Activated CD8-positive, alpha-beta memory T cell treated with anti-CD3 and anti-CD28 coated beads, Interleukin-2, amount 50 U/mL, for 1 hour (primary cell): Measurements from ENCODE around the gene KIAA1755.
"Not testable (repeated sequence)": the region's sequence is repeated elsewhere in the genome, so short reads cannot be mapped to it uniquely, and the experiment has no call there.

Experiments
- DNase-seq: peaks from one replicate; pipeline ENCODE4 v3.0.0-alpha.2; 2020; ENCODE audit errors: extremely low read depth

KIAA1755 gene

DNA sequence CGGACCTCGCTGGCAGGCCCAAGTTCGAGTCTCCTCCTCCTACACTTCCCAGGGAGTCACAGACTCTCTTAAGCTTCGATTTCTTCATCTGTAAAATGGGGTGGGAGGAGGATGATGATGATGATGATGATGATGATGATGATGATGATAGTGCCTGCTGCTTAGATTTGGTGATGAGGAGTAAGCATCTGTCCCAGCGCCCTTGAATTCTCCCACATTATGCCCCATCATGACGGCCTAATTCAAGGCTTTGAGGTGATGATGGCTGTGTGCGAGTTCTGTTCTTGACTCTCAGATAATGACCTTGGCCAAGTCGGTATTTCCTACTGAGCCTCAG lies 487 bp upstream of the KIAA1755 start:
- no peak for DNase-seq

DNA sequence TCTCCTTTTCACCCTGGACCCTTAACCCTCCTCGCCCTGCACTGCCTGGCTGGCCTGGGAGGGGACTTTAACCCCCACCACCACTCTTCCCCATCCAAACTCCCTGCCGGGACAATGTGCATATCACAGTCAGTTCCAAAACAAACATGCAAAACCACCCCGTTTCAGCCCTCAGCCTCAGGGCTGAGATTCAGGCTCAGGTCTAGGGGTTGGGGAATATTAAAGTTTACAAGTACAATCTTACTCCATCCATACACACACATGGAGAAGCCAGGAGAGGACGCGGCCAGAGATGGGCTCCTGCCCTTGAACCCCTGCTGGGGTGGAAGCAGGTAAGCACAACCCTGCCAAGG lies 534 bp downstream of the KIAA1755 start:
- no peak for DNase-seq

DNA sequence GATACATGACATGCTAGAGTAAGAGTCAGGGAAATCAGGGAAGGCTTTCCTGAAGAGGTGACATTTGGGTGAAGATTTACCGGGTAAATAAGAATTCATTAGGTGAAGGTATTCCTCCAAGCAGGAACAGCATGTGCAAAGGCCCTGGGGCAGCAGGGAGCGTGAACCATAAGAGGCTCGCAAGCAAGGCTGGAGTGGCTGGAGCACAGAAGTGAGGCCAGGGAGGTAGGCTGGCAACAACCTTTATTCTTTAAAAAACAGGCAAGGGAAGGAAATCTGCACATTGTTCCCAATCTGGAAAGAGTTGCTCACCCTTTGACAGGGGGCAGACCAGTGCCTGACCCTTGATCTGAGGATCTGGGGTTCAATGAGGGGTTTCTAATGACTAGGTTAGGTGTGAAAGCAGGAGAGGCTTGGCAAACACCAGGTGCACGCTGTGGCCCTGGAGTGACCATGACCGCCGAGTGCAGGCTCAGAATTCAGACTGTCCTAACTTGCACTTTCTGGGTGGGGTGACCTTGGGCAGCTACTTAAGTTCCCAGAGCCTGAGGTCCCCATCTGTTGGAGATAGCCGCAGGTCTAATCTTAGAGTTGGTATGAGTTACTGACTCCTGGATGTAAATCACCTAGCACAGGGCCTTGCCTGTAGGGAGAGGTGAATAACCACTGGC lies 1.9 kb downstream of the KIAA1755 start:
- no peak for DNase-seq

DNA sequence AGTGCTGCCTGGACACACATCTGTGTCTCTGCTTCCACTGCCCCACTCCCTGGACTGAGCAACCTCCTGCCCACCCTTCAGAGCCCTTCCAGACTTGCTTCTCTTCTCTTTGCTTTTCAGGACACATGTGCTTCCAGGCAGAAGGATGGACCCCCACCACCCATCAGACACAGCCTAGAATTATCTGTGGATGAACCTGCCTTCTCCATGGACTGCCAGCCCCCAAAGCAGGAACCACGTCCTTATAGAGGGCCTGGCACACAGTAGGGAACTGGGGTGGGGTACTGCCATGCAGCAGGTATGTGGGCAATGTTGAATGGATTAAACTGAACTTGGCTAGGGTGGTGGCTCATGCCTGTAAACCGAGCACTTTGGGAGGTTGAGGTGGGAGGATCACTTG lies 3.6 kb downstream of the KIAA1755 start:
- DNase-seq = no peak

DNA sequence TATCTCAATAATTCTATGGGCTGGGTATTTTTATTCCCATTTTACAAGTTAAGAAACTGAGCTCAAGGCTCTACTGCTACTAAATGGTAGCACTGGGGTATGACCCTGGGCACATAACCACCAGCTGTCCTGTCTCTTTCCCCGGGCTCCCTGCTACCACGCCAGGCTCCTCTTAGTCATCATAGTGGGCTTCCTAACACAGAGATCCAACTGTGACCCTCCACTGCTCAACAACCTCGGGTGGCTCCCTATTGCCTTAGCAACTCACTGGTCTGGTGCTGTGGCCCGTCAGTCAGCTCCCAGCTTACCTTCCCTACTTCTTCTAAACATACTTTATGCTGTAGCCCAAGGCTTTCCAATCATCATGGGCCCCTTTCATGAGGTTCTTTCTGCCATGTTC lies 4.5 kb downstream of the KIAA1755 start:
- no peak for DNase-seq

DNA sequence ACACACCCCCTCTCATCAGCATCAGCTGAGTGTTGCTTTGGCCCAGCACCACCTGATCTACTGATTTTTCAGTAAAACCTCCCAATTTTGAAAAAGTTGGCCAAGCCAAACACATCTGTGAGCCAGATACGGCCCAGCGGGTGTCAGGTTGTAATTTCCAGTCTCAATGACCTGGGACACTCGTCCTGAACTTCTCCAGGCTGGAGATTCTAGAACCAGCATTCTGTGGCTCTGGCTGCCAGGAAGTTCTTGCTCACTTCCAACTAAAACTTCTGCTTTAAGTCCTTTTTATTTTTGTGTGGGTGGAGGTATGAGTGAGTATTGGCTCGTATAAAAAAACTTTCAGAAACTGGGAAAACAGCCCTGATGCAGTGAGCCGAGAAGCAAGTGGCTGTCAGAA lies 5.1 kb downstream of the KIAA1755 start:
- no peak for DNase-seq

DNA sequence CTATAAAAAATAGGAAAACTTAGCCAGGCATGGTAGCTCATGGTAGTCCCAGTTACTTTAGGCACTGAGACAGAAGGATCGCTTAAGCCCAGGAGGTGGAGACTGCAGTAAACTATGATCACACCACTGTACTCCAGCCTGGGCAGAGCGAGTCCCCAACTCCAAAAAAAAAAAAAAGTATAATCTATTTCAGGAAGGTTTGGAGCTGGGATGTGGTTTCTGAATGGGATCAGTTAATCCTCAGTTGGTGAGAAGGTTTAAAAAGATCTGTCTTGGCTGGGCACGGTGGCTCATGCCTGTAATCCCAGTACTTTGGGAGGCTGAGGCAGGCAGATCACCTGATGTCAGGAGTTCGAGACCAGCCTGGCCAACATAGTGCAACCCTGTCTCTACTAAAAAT lies 5.9 kb downstream of the KIAA1755 start:
- not testable (repeated sequence) for DNase-seq

DNA sequence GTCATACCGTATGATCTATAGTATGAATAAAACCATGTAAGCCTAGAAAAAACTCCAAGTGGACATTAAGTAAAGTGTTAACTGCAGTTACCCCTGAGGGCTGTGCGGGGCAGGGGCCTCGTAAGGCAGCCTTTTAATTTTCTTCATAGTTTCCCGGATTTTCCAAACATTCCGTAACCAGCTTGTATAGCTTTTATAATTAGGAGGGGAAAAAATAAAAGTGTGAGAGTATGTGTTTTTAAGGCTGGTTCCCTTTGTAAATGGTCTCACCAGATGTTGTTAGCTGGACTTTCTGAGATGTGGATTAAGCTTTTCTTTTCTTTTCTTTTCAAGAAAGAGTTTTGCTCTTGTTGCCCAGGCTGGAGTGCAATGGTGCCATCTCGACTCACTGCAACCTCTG lies 7.0 kb downstream of the KIAA1755 start:
- DNase-seq = no peak

DNA sequence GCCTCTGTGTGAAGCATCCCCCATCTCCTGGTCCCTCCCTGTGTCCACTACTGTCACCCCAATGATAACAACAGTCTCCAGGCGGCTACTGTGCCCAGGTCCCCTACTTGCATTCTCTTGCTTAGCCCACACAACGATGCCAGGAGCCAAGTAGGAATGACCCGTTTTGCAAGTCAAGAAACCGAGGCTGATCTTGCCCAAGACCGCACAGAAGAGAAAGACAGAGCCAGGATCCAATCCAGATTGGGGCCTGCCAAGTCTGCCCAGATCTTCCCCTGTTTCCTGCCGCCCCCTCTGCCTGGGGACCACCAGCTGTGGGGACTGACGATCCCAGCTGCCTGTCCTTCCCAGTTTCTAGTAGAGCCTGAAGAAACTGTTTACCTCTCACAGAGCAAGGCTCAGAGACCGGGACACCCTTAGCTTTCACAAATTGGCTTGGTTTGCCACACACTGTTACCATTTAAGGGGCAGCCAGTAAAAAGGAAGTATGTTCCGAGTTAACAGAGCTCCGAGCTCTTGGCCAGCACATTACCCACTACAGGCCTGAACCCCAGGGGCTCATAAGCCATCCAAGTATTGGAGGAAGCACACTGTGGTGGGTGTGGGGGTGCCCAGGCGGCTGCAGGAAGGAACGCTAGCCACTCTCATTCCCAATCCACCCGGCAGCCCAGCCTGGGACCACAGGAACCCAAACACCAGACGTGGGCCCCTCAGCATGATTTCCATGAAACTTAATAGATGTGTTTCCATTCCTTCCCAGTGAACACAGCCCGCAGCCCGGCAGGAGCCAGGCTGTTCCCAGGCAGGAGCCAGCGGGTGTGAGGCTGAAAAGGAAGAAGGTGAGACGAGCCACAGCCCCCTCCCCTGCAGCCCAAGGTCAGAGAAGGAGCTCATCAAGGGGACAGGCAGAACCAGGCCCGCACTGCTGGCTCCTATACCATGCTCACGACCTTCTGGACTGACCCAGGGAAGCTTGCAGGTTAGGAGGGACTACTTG lies 7.9 kb downstream of the KIAA1755 start:
- DNase-seq = no peak

DNA sequence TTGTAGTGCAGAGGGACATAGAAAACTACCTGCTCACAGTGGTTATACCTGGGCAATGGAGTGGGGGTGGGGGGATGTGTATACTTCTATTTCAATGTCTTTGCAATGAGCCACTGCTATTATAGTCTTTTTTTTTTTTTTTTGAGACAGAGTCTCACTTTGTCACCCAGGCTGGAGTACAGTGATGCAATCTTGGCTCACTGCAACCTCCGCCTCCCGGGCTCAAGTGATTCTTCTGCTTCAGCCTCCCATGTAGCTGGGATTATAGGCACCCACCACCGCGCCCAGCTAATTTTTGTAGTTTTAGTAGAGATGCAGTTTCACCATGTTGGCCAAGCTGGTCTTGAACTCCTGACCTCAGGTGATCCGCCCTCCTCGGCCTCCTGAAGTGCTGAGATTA lies 9.1 kb downstream of the KIAA1755 start:
- DNase-seq = not testable (repeated sequence)

DNA sequence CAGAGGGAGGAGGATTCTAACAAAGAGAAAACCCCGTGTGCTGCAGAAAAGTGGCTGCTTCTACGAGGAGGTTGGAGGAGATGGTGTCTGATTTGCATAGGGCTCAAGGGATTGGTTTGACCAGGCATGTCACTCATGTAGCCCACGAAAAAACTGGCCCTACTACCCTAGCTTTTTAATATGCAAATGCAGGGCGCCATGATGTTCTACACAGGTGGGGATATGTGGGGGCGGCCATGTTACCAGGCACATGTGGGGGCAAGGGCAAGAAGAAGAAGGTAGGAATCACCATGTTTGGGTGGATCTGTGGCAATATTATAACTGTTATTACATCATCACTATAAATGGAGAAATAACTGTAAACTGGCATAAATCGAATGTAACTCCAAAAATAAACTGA lies 9.9 kb downstream of the KIAA1755 start:
- DNase-seq = no peak

DNA sequence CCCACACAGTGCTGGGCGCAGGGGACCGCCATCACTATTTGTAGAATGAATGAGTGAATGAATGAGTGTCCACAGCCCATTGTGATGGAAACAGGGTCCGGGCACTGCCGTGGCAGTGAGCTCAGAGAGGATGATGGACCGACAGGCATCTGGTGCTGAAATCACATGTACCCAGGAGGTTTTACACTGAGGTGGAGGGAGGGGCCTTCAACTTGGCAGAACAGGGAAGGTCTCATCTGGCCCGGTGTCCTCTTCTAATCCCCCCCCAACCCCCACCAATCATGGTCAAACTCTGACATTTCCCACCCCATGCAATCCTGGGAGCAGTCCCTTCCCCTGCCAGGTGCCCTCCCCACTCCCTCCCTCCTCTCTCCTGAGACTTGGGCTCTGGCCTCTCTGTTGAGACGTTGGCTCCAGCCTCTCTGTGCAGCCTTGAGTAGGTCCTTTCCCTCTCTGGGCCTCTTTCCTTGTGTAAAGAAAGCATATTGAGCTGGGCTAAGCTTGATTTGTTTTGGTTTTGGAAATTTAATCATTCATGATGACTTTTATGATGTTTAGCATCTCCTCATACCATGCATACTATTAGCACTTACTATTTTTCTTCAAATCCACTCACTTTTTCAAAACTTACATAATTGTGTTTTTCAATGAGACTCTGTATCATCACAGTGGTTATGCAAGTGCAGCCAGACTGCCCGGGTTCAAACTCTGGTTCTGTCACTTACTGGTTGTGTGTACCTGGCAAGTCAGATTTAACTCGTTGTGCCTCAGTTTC lies 10.8 kb downstream of the KIAA1755 start:
- no peak for DNase-seq

DNA sequence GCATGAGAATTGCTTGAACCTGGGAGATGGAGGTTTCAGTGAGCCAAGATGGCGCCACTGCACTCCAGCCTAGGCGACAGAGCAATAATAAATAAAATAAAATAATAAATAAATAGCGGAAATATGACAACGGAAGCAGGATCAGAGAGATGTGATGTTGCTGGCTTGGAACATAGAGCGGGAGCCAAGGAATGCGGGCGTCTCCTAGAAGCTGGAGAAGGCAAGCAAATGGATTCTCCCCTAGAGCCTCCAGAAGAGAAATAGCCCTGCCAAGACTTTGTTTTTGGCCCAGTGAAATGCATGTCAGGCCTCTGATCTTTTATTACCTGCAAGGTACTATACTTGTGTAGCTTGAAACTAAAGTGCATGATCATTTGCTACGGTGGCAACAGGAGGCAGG lies 12.4 kb downstream of the KIAA1755 start:
- no peak for DNase-seq

DNA sequence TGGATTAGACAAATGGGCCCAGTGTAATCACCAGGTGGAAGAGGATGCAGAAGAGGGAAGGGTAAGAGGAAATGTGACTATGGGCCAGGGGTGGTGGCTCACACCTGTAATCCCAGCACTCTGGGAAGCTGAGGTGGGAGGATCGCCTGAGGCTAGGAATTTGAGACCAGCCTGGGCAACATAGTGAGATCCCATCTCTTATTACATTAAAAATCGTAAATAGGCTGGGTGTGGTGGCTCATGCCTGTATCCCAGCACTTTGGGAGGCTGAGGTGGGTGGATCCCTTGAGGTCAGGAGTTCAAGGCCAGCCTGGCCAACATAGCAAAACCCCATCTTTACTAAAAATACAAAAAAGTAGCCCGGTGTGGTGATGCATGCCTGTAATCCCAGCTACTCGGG lies 12.8 kb downstream of the KIAA1755 start:
- not testable (repeated sequence) for DNase-seq

DNA sequence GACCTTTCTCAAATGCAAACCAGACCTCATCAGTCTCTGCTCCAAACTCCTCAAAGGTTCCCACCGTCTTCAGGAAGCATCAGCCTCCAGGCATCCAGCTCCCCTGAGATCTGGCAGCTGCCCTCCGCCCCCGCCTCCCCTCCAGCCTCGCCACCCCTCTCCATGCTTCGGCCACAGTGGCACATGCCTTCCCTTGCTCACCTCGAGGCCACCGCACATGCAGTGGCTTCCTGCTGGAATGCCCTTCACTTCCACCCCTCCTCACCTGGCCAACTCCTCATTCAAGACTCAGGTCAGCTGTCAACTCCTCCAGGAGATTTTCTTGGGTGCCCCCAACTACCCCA lies 13.4 kb downstream of the KIAA1755 start:
- DNase-seq = no peak

DNA sequence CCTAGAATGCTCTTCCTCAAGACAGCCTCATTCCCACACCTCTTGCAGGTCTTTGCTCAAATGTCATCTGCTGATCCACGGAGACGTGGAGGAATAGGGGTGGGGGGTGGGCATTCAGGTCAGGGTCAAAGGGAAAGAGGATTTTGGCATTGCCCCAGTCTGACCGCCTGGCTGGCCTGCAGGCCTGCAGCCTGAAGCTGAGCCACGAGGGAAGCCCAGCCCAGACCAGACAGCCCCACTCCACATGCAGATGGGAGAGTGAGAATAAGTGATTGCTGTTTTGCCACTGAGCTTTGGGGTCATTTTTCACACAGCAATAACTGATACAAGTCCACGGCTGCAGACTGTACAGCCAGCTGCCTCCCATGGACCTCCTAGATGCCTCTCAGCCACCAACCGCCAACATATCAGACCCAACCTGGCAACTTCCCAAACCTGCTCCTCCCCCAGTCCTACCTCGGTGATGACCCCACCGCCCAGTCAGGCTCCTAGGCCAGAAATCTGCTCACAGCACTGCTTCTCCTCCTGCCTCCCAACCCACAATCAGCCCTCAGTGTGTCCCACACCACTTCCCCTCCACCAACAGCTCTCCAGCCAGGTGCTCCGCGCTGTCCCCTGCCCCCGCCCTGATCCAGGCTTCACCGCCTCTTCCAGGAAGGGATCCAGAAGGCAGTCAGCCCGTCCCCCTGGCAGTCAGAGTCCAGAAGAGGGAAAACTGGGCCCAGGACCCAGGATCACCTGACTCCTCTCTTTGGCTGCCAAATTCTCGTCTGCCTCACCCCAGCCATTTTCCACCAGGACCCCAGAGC lies 14.0 kb downstream of the KIAA1755 start:
- DNase-seq = no peak

DNA sequence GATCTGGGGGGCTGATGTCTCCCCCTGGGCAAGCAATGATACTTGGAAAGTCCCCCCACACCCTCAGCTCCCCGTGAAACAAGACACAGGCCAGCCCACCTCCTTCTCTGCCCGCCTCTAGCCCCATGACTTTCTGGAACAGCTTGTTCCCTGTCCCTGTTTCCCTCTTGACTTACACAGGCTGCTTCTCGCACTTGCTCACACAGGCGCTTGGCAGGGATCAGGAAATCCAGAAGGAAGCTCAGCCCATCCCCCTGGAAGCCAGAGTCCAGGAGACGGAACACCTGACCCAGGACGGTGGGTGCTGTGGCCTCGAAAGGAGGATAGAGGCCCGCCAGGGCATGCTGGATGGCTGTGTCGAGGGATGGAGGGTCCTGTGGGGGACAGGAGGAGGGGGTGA lies 14.8 kb downstream of the KIAA1755 start:
- DNase-seq = no peak

DNA sequence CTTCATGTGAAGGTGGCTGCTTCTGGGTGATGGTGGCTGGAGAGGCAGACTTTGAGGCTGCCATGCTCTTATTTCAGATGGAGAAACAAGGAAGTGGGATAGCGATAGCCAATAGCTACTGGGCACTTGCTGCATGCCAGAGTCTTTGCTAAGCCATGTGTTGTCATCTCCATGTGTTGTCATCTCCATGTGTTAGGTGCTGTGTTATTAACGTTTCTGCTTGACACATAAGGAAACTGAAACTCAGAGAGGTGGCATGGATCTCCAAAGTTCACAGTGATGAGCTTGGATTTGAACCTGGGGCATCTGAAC lies 16.9 kb downstream of the KIAA1755 start:
- DNase-seq = no peak

DNA sequence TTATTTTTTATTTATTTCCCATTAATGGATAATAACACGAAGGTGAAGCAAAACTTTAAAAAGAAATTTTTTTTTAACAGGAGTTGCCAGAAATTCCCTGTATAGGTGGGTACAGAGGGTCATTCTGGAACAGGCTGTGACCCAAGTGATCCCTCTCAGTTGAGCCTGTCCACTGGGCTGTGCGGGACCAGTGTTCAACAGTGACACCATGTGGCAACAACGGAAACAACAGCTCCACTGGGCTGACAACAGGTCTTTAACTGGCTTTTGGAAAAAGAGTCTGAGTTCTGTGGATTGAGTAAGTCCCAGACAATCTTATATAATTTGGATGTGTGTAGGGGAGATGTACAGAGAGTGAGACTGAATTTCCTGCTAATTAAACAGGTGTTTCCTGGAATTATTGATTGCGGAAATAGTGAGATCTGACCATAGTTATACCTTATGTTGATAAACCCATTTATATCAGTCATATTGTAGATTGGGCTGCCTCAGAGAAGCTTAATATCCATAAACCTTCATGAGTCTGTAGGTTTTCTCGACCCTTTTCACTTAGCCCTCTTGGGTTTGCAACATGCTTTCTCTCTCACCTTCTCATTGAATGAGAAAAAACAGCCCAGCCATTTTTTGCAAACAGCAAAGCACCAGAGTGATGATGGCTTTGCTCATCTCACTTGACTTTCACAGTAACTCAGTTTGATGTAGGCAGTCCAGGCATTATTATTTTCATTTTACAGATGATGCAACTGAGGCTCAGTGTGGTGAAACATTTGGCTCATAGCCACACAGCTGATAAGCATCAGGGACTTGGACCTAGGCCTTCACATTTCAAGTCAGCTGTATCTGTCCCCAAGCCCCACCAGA lies 17.5 kb downstream of the KIAA1755 start:
- DNase-seq = no peak

DNA sequence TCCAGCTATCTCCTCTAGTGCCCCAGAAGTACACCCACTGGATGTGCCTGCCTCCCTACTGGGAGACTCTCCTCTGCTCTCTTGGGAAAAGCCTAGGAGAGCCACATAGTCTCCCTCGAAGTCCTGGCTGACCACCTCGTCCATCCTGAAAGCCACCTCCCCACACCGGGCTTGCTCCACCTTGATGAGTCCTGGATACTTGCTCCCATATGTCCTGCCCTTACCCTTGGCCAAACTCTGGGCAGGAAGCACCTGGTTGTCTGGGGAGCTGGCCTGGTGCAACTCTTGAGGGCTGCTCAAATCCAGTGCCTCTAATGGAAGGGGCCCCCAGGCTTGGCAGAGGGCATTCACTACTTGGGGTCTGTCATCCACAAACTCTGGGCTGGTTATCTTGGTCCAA lies 19.3 kb downstream of the KIAA1755 start:
- no peak for DNase-seq

DNA sequence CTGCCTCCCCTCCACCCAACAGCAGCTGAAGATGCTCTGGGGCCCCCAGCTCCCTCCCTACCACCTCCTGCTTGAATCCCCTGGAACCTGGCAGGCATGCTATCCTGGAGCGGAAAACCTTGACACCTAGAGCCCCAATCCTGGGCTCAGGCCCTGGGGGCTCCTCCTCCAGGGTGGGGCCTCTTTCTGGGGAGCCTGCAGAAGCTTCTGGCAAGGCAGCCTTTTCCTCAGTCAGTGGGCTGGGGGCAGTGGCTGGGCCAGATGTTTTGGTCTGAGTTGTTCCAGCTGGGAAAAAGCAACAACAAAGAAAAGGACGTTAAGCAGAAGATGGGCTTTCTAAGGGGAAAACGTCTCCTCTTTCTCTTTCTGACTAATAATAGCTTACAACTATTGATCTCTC lies 21.1 kb downstream of the KIAA1755 start:
- no peak for DNase-seq
